Lung microvascular endothelial cell (primary cell): ENCODE results near the gene B4GAT1. TPM values are rescaled to one million over a fixed set of nuclear protein-coding genes. Genes with fewer than 3 reads are reported as not detected.

Source experiments
- DNase-seq, 2 donors: peaks; one replicate each; pipeline versions ENCODE4 v3.0.0 to v3.0.0-alpha.2; 2010; ENCODE audit warnings: low read depth in 2 of 2
- total RNA-seq: library from RNA; depleted of rRNA; stranded (reverse); fragments of >200 nt; gene quantifications from 2 replicates; pipeline ENCODE4 v1.2.1, GENCODE V29; 2014

The B4GAT1 gene
- total RNA-seq, 1 donor from 2014 or later: 19.8 TPM

DNA sequence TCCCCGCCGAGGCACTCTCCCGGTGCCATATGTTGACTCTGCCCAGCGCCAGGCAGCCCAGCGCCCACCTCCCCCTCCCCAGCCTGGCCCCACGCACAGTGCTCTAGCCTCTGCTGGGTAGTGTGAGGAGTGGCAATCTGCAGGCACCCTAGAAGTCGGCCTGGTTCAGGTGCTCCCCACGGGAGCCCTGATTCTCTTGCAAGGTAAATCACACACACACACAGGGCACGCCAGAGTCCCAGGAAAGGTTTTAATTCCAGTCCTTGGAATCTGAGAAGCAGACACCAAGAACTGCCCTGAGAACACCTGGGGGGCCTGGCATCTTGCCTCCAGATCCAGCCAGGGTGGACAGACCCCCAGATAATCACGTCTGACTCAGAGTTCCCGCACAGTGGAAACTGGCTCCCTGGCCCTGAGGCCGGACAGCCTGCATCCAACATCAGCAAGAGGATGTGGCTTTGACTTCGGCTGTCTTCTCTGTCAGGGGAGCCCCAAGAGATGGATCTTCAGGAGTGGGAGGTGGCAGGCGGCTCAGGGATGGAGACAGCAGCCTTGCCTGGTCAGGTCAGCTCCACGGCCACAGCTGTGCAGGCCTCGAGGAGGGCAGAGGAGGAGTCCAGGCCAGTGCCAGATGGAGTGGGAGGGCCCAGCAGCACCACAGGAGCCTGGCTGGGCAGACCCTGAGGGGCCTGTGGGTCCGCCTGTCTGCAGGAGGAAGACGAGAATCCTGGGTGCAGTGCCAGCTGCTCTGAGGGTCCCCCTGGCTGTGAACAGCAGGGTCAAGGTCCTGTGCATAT lies 10.1 kb downstream of the B4GAT1 start:
- DNase-seq: peak in 1 of 2 donors; percentile 29

- DNase-seq: peak; percentile 92 to 97
Measured at GRCh38 chr11:66336234-66337102, 11.0 kb downstream of the B4GAT1 start, which contains the start of gene RIN1. Gene RIN1, minus strand, starts transcription at chr11:66336434. Its CDS starts 32 bp downstream, at chr11:66336402.

DNA sequence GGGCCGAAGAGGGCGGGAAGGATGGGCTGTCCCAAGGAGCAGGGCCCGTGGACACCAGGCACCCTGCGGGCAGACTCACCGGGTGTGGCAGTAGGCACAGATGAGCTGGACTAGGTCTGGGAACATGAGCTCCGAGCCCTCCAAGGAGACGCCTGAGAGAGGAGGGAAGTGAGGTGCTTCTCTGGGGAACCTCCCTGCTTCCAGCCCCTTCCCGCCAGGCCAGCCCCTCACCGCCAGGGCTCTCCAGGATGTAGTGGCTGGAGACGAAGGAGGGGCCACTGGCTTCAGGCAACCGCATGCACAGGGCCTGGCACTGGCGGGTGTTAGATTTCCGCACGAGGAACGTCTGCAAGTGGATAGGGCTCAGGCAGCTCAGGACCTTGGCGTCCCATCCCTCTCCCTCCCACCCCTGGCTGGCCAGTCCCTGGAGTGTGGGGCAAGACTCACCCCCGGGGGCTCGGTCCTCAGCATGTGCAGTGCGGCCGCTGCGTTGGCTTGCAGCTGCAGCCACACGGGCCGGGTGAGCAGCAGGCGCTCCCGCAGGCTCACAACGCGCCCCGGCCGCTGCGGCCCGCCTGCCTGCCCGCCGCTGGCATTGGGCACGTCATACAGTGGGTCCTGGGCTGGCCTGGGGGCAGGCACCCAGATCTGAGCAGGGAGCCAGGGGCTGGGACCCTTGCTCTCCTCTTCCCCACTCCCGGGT lies 11.7 kb downstream of the B4GAT1 start:
- DNase-seq: peak; percentile 50 to 70

- DNase-seq: no peak
Measured at GRCh38 chr11:66334605-66335442, 12.6 kb downstream of the B4GAT1 start.

DNA sequence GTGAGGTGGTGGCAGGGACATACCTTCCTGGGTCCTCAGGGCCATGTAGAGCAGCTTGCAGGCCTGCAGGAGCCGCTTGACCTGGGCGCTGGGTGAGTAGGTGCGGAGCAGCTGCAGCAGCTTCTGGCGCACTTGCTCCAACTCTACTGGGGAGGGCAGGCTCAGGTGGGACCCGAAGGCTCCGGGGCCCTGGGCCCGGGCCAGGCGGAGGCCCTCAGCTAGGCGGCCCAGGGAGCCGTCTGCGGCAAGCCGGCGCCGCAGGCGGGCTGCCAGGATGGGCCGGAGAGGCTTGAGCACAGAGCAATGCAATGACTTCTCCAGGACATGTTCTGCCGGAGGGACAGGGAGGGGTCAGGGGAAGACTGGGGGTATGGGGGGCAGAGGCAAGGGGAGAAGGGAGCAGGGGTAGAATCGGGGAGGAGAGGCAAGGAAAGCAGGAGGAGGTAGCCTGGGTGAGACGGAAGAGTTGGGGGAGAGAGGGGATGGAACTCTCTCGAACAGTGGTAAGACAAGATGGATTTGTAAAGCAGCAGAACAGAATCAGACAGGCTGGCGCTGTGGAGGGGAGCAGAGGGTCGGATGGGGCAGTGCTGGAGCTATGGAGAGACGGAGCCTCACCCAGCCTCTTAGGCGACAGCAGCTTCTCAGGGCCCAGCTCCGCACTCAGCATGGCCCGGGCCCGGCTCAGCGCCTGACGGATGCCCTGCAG lies 13.4 kb downstream of the B4GAT1 start:
- no peak for DNase-seq

DNA sequence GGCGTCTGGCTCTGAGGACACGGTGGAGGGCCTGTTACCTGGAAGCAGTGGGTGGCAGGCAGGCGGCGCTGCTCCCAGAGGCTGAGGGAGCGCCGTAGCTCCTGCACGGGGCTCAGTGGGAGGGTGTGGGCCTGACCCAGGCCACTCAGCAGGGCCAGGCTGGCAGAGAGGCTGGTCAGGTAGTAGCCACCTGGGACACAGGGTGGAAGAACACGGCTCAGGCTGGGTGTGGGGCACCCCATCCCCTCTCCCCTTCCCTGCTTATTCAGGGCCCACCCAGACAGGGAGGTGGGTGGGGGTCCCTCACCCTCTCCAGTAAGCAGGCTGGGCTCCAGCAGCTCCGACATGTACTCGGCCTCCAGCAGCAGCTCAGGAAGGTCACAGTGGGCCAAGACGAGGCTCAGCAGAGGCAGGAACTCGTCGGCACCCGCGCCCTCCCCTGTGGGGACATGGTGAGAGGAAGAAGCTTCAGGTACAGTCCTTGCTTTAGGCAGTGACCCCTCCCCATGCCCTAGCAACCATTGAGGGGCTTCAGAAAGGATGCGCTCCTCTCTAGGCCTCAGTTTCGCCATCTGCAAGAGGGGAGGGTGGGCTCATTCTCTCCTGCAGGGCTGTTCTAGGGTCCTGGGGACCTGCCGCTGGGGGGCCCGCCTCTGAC lies 14.1 kb downstream of the B4GAT1 start:
- no peak for DNase-seq

DNA sequence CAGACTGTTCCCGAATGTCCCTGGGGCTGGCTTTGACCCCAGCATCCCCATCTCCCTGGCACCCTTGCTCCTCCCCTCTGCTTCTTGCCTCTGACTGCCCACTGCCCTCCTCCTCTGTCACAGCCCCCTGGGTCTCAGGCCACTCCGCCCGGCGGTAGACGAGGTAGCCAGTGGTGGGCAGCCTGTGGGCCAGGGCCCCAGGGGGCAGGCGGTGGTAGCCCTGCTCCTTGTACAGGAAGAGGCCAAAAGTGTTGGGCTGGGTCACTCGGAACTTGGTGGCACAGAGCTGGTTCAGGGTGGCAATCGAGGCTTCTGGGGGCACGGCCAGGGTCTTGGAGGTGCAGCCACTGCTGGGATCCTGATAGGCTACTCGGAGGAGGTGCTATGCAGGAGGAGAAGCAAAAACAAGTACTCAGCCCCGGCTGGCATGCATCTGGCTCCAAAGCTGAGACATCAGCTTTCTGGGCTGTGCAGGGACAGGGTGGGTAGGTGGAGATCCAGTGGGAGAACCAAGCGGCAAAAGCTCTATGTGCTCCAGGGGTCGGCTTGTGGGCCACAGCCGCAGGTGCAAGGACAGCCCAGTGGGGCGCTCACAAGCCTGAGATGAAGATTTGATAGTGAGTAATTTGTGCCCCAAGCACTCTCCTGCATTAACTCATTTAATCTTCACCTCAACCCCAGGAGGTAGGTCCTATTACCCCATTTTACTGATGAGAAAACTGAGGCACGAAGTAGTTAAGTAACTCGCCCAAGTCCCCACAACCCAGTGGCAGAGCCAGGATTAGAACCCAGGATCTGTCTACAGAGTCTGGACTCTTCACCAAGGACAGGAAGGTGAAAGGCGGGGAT lies 14.8 kb downstream of the B4GAT1 start:
- no peak for DNase-seq

GRCh38 chr11:66331542-66332370 lies 15.7 kb downstream of the B4GAT1 start:
- no peak for DNase-seq

DNA sequence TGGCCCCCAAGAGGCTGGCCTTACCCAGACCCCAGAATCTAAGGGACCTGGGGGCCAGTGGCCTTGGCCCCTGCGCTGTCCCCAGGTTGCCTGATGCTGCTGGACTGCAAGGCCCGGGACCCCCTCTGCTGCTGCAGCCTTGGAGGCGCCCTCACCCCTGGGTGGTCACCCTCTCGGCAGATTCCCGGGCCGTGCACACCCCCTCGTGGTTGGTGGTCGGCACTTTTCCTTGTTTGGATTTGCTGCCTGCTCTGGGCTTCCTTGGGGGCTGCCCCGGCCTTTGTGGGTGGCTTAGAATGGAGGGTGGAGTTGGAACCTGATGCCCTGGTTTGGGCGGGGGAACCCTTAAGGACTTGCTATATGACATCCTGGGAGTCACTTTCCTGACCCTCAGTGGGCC lies 16.5 kb downstream of the B4GAT1 start:
- no peak for DNase-seq

- no peak for DNase-seq
Measured at GRCh38 chr11:66329165-66329673, 18.2 kb downstream of the B4GAT1 start.

- DNase-seq: peak; percentile 69 to 79
Measured at GRCh38 chr11:66328302-66329144, 18.9 kb downstream of the B4GAT1 start.

GRCh38 chr11:66328031-66328301 lies 19.5 kb downstream of the B4GAT1 start:
- no peak for DNase-seq

- DNase-seq: peak in 1 of 2 donors; percentile 37
Measured at GRCh38 chr11:66327171-66328030, 20.0 kb downstream of the B4GAT1 start.

DNA sequence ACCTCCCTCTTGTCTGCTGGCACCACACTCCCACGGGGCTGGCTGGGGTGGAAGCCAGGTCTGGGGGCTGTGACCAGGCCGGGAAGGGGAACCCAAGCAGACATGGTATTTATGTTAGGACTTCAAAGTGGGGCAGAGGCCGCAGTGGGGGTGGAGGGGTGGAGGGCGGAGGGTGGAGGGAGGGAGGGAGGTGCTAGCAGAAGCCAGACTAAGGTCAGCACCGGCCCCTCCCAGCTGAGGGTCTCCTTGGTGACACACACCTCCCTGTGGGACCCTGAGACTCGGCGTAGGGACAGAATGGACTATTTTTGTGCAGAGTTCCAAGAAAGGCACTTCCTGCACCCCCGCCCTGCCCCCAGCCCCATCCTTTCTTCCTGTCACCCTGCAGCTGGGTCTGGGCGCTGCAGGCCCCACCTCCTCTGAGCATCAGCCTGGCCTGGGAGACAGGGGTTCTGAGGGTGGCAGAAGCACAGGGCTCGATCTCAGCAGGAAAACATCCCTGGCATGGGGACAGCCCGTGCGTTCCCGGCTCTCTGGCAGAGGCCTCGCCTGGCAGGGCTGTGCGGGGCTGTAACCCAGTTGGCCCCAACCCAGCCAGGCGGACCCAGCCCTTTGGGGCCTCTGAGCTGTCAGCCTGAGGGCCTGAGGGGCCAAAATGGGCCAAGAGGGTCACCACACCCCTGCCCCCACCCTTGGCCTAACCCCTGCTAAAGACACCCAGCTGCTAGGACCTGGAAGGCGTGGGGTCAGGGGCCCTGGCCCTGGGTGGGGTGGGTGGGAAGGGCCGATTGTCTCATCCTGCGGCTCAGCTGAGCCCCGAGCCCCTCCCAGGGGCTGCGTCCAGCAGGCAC lies 20.9 kb downstream of the B4GAT1 start:
- DNase-seq: no peak

DNA sequence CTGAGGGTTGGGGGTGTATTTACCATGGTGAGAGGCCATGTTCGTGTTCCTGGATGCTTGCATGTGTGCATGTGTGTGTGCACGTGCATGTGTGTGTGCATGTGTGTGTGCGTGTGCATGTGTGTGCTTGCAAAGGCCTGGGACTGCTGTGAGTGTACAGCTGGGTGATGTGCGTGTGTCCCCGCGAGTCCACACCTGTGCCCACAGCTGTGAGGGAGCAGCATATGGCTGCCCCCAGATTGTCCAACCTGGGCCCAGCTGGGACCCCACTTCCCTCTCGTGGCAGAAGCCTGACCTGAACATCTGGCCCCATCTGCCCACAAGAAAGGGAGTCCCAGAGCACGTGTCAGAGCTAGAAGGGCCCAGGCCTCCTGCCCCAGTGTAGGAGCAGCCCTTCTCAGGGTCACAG lies 22.2 kb downstream of the B4GAT1 start:
- no peak for DNase-seq
